Measurements from ENCODE around the gene CENPM.

The CENPM gene

GRCh38 chr22:41970601-41971000 lies 23.6 kb upstream of the CENPM start:
- Histone ChIP-seq H3K4me2 (ENCODE audit: low read depth, low read length, poor library complexity, severe bottlenecking) (no peak overlapping the region), H2AFZ (ENCODE audit: low read depth, low read length, severe bottlenecking) (no peak overlapping the region), H3K27ac (ENCODE audit: low read depth, low read length) (no peak overlapping the region), H3F3A (ENCODE audit: insufficient read depth) (no peaks in the 10 kb centered on the region), H3K9ac (ENCODE audit: low read length) (no peak overlapping the region), H4K20me1 (ENCODE audit: low read depth, low read length) (no peaks in the 10 kb centered on the region), H3K4me3 (ENCODE audit: insufficient read depth, low read length, poor library complexity, severe bottlenecking) (no peak overlapping the region), H3K27me3 (ENCODE audit: low read length) (no peaks in the 10 kb centered on the region), H3K79me2 (ENCODE audit: insufficient read depth, low read length) (no peaks in the 10 kb centered on the region), H3K9me3 (ENCODE audit: insufficient read depth, low read length) (no peaks in the 10 kb centered on the region), H3K9me2 (replicated peaks; ENCODE audit: insufficient read depth, low read length) (no peaks in the 10 kb centered on the region), H3K36me3 (ENCODE audit: low read length) (no peaks in the 10 kb centered on the region)
- no peak for TF ChIP-seq CTCF (IDR thresholded peaks at IDR 0.05; ENCODE audit: insufficient read depth, low read length, poor library complexity, severe bottlenecking)
- TF ChIP-seq EZH2phosphoT487 (conservative IDR thresholded peaks at IDR 0.05; ENCODE audit: low read length), result no peak

- Histone ChIP-seq H3K27me3 (ENCODE audit: low read length) (no peaks in the 10 kb centered on the region), H3K4me2 (ENCODE audit: low read depth, low read length, poor library complexity, severe bottlenecking) (no peak within 1 kb of the TSS), H3K9me3 (ENCODE audit: insufficient read depth, low read length) (no peaks in the 10 kb centered on the region), H3F3A (ENCODE audit: insufficient read depth) (no peaks in the 10 kb centered on the region), H3K79me2 (ENCODE audit: insufficient read depth, low read length) (no peaks in the 10 kb centered on the region), H3K4me3 (ENCODE audit: insufficient read depth, low read length, poor library complexity, severe bottlenecking) (no peak within 1 kb of the TSS), H3K27ac (ENCODE audit: low read depth, low read length) (no peak within 1 kb of the TSS), H3K9ac (ENCODE audit: low read length) (no peak within 1 kb of the TSS), H4K20me1 (ENCODE audit: low read depth, low read length) (no peaks in the 10 kb centered on the region), H3K9me2 (replicated peaks; ENCODE audit: insufficient read depth, low read length) (no peaks in the 10 kb centered on the region), H3K36me3 (ENCODE audit: low read length) (no peaks in the 10 kb centered on the region), H2AFZ (ENCODE audit: low read depth, low read length, severe bottlenecking) (no peak within 1 kb of the TSS)
- TF ChIP-seq EZH2phosphoT487 (conservative IDR thresholded peaks at IDR 0.05; ENCODE audit: low read length), result no peak
- no peak for TF ChIP-seq CTCF (IDR thresholded peaks at IDR 0.05; ENCODE audit: insufficient read depth, low read length, poor library complexity, severe bottlenecking)
Observed at GRCh38 chr22:41969110-41969646, 22.2 kb upstream of the CENPM start, which contains the start of gene SEPTIN3. Gene SEPTIN3, plus strand, starts transcription at chr22:41969443. Its CDS starts 2,050 bp downstream, at chr22:41971493.

- no peaks in the 10 kb centered on the region for H3K36me3 ChIP-seq (ENCODE audit: low read length)
- H3K4me2 ChIP-seq (ENCODE audit: low read depth, low read length, poor library complexity, severe bottlenecking), result no peak overlapping the region
- no peaks in the 10 kb centered on the region for H3K27me3 ChIP-seq (ENCODE audit: low read length)
- H2AFZ ChIP-seq (ENCODE audit: low read depth, low read length, severe bottlenecking), result no peak overlapping the region
- TF ChIP-seq CTCF (IDR thresholded peaks at IDR 0.05; ENCODE audit: insufficient read depth, low read length, poor library complexity, severe bottlenecking) (no peak), EZH2phosphoT487 (conservative IDR thresholded peaks at IDR 0.05; ENCODE audit: low read length) (no peak)
- H3K27ac ChIP-seq (ENCODE audit: low read depth, low read length), result no peak overlapping the region
- H3K4me3 ChIP-seq (ENCODE audit: insufficient read depth, low read length, poor library complexity, severe bottlenecking), result no peak overlapping the region
- no peaks in the 10 kb centered on the region for H3K79me2 ChIP-seq (ENCODE audit: insufficient read depth, low read length)
- no peaks in the 10 kb centered on the region for H3K9me2 ChIP-seq (replicated peaks; ENCODE audit: insufficient read depth, low read length)
- H3K9ac ChIP-seq (ENCODE audit: low read length), result no peak overlapping the region
- H3K9me3 ChIP-seq (ENCODE audit: insufficient read depth, low read length), result no peaks in the 10 kb centered on the region
- no peaks in the 10 kb centered on the region for H3F3A ChIP-seq (ENCODE audit: insufficient read depth)
- H4K20me1 ChIP-seq (ENCODE audit: low read depth, low read length), result no peaks in the 10 kb centered on the region
Observed at GRCh38 chr22:41968601-41969000, 21.6 kb upstream of the CENPM start.

Measured in SU-DHL-6 (cell line).